Spleen (tissue), 11 donors: ENCODE results near the gene NIPBL. TPM values are rescaled to one million over a fixed set of nuclear protein-coding genes. Genes with fewer than 3 reads are reported as not detected.

Experiments
- DNase-seq: peaks from one replicate; pipeline ENCODE4 v3.0.0-alpha.2; 2020
- H3K27ac ChIP-seq, 8 donors: fragments of 200-600 bp; sonication (generic) in 7 of 8; 1 replicate in 4 of 8; 2 replicates in 4 of 8; pipeline versions ENCODE4 v1.5.0 to v1.8.0; 2016 to 2021; ENCODE audit warnings: inconsistent platforms in 4 of 8, mild to moderate bottlenecking in 4 of 8, moderate library complexity in 1 of 8
- H3K27me3 ChIP-seq, 7 donors: fragments of 200-600 bp; sonication (generic) in 6 of 7; replicated peaks in 1 of 7; 1 replicate in 4 of 7; 2 replicates in 3 of 7; pipeline versions ENCODE4 v1.5.0 to v1.8.0; 2016 to 2021; ENCODE audit warnings: inconsistent platforms in 3 of 7, mild to moderate bottlenecking in 1 of 7
- H3K36me3 ChIP-seq, 6 donors: fragments of 200-600 bp; sonication (generic) in 5 of 6; 1 replicate in 4 of 6; 2 replicates in 2 of 6; pipeline versions ENCODE4 v1.5.0 to v1.8.0; 2016 to 2021; ENCODE audit warnings: inconsistent platforms in 2 of 6
- H3K4me1 ChIP-seq, 6 donors: fragments of 200-600 bp; sonication (generic) in 5 of 6; 1 replicate in 3 of 6; 2 replicates in 3 of 6; pipeline versions ENCODE4 v1.5.0 to v1.8.0; 2016 to 2021; ENCODE audit warnings: inconsistent platforms in 3 of 6
- H3K4me3 ChIP-seq, 8 donors: fragments of 200-600 bp; sonication (generic) in 7 of 8; 1 replicate in 4 of 8; 2 replicates in 4 of 8; pipeline versions ENCODE4 v1.5.0 to v1.8.0; 2016 to 2021; ENCODE audit warnings: inconsistent platforms in 4 of 8, mild to moderate bottlenecking in 4 of 8, moderate library complexity in 2 of 8
- H3K9me3 ChIP-seq, 8 donors: fragments of 200-600 bp; sonication (generic) in 7 of 8; 1 replicate in 4 of 8; 2 replicates in 4 of 8; pipeline versions ENCODE4 v1.5.0 to v1.8.0; 2016 to 2021; ENCODE audit warnings: inconsistent platforms in 4 of 8
- CTCF ChIP-seq, 11 experiments: fragments of 200-600 bp in 7 of 11; fragments of 450-650 bp in 4 of 11; sonication (generic) in 4 of 11; IDR thresholded peaks in 8 of 11; conservative IDR thresholded peaks in 3 of 11; 1 replicate in 7 of 11; 2 replicates in 4 of 11; pipeline versions ENCODE4 v1.4.0 to v1.8.0; 2016 to 2021; ENCODE audit warnings: antibody characterized with exemption in 11 of 11, inconsistent platforms in 4 of 11, mild to moderate bottlenecking in 1 of 11
- POLR2A ChIP-seq, 3 donors: fragments of 450-650 bp; IDR thresholded peaks; one replicate each; pipeline ENCODE4 v1.5.1; 2017; ENCODE audit warnings: antibody characterized with exemption in 3 of 3, mild to moderate bottlenecking in 1 of 3
- POLR2AphosphoS5 ChIP-seq, 3 donors: sonication (generic); formaldehyde crosslinking; IDR thresholded peaks; one replicate each; pipeline ENCODE4 v1.5.1; 2017; ENCODE audit warnings: antibody characterized with exemption in 3 of 3
- WGBS, 5 donors: extraction: QIAGEN DNeasy Blood & Tissue Kit in 3 of 5; methylation state at CpG; one replicate each; pipeline versions ENCODE4 v1.1.5 to v1.1.7; 2013 to 2018; 5-methylcytosine and 5-hydroxymethylcytosine counted together
- intact Hi-C: fragments of 100-400 bp; cut with DNase I; formaldehyde crosslinking; loops from one replicate; pipeline ENCODE4 v1.15.0; 2023; ENCODE audit warnings: low total_unique reads
- polyA plus RNA-seq, 3 donors: library from polyadenylated mRNA; stranded (reverse); fragments of 200-250 nt; gene quantifications; one replicate each; pipeline ENCODE4 v1.2.1, GENCODE V29; 2013
- total RNA-seq, 7 donors: library from RNA; depleted of rRNA in 3 of 7; stranded (reverse); fragments of >200 nt in 3 of 7; fragmentation: NEBNext Ultra II Directional in 4 of 7; extraction: Animal tissue kit (Norgen Biotek cat#: 25700) in 4 of 7; gene quantifications; one replicate each; pipeline versions ENCODE4 v1.1.0 to v1.2.1, GENCODE V29; 2016 to 2021
- donor health status: healthy with polysubstance abuse.
- donor health status: DM: no; HTN: no; CAD: no; lungs with moderate emphysema.
- donor health status: DM: no; HTN: no; CAD: no.
- donor health status: Bipolar disorder and iron deficiency.
- donor health status: healthy.
- donor health status: DM: no; HTN: no; CAD: no.
- donor health status: DM: yes; HTN: yes; CAD: no.

Gene NIPBL
- total and polyA plus RNA-seq, 10 donors: 16.8 to 103 (median 83.1) TPM

DNA sequence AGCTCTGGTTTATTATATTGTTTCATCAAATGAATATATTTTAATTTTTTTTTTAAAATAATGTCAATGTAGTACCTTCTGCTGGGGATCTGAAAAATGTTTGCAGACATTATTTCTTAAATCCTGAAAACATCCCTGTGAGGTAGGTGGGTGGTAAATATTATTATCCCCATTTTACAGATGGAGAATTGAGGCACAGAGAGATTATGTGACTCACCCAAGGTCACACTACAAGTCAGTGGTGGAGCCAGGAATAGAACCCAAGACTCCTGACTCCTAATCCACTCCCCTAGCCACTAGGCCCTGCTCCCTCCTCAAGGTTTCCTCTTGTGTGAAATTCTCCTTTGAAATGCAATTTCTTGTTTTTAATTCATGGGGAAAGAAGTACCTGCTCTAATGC, 171.4 kb downstream of the NIPBL start:
- H3K4me1 ChIP-seq: no peaks in the 10 kb centered on the region
- H3K4me3 ChIP-seq: no peak overlapping the region
- DNase-seq: no peak
- no peaks in the 10 kb centered on the region for H3K27me3 ChIP-seq
- intact Hi-C loops: no loop called here
- no peaks in the 10 kb centered on the region for H3K9me3 ChIP-seq
- H3K27ac ChIP-seq: no peak overlapping the region
- peaks cover 2 to 100% (median 83%) of the 10 kb centered on the region in 6 donors for H3K36me3 ChIP-seq
- TF ChIP-seq CTCF (IDR thresholded peaks at IDR 0.05 in 8 of 11, conservative IDR thresholded peaks at IDR 0.05 in 3 of 11) (no peak), POLR2AphosphoS5 (IDR thresholded peaks at IDR 0.05) (no peak), POLR2A (IDR thresholded peaks at IDR 0.05) (no peak)

GRCh38 chr5:37054391-37054790, 177.8 kb downstream of the NIPBL start:
- no peaks in the 10 kb centered on the region for H3K27me3 ChIP-seq
- WGBS, 5 donors: 91 to 100% (median 96%) methylated on average over 2 of the region's 2 CpGs
- no peak for TF ChIP-seq POLR2A (IDR thresholded peaks at IDR 0.05)
- no peak for TF ChIP-seq POLR2AphosphoS5 (IDR thresholded peaks at IDR 0.05)
- no peak for TF ChIP-seq CTCF (IDR thresholded peaks at IDR 0.05 in 8 of 11, conservative IDR thresholded peaks at IDR 0.05 in 3 of 11)
- no peaks in the 10 kb centered on the region for H3K4me1 ChIP-seq
- no peaks in the 10 kb centered on the region for H3K9me3 ChIP-seq
- no peak overlapping the region for H3K4me3 ChIP-seq
- no peak for DNase-seq
- H3K36me3 ChIP-seq: peaks cover 2 to 100% (median 74%) of the 10 kb centered on the region in 6 donors
- no peak overlapping the region for H3K27ac ChIP-seq
- intact Hi-C loops: no loop called here

GRCh38 chr5:37055383-37055990, 178.9 kb downstream of the NIPBL start:
- Histone ChIP-seq H3K4me3 (no peak overlapping the region), H3K27me3 (no peaks in the 10 kb centered on the region), H3K9me3 (no peaks in the 10 kb centered on the region), H3K27ac (no peak overlapping the region), H3K36me3 (peaks cover 2 to 100% (median 74%) of the 10 kb centered on the region in 6 donors), H3K4me1 (no peaks in the 10 kb centered on the region)
- 90 to 96% (median 95%) methylated on average over 1 of the region's 1 CpG for WGBS, 5 donors
- TF ChIP-seq CTCF (IDR thresholded peaks at IDR 0.05 in 8 of 11, conservative IDR thresholded peaks at IDR 0.05 in 3 of 11) (no peak), POLR2A (IDR thresholded peaks at IDR 0.05) (no peak), POLR2AphosphoS5 (IDR thresholded peaks at IDR 0.05) (no peak)
- no peak for DNase-seq
- intact Hi-C loops: no loop called here

- no peaks in the 10 kb centered on the region for H3K4me1 ChIP-seq
- no peak overlapping the region for H3K4me3 ChIP-seq
- DNase-seq: no peak
- no peaks in the 10 kb centered on the region for H3K9me3 ChIP-seq
- intact Hi-C loops: no loop called here
- TF ChIP-seq CTCF (IDR thresholded peaks at IDR 0.05 in 8 of 11, conservative IDR thresholded peaks at IDR 0.05 in 3 of 11) (no peak), POLR2A (IDR thresholded peaks at IDR 0.05) (no peak), POLR2AphosphoS5 (IDR thresholded peaks at IDR 0.05) (no peak)
- H3K36me3 ChIP-seq: peaks cover 2 to 100% (median 76%) of the 10 kb centered on the region in 6 donors
- 83 to 92% (median 90%) methylated on average over 2 of the region's 2 CpGs for WGBS, 5 donors
- H3K27ac ChIP-seq: no peak overlapping the region
- H3K27me3 ChIP-seq: no peaks in the 10 kb centered on the region
Observed at GRCh38 chr5:37056762-37057161, 180.2 kb downstream of the NIPBL start.
